ENCODE measurements around the gene HOXA11.

Gene HOXA11

GRCh38 chr7:27145165-27145913, 39.7 kb downstream of the HOXA11 start:
- TF ChIP-seq FOXP2 (optimal IDR thresholded peaks at IDR 0.05; ENCODE audit: borderline replicate concordance, extremely low read depth, extremely low read length, insufficient read depth) (no peak), POLR2AphosphoS5 (IDR thresholded peaks at IDR 0.05; ENCODE audit: low read depth, low read length) (no peak), TAF1 (IDR thresholded peaks at IDR 0.05; ENCODE audit: borderline replicate concordance, insufficient read depth, low read length) (no peak)

- no peak for TF ChIP-seq SIN3A (IDR thresholded peaks at IDR 0.05; ENCODE audit: borderline replicate concordance, insufficient read depth, low read length)
- no peak for TF ChIP-seq POLR2AphosphoS5 (IDR thresholded peaks at IDR 0.05; ENCODE audit: low read depth, low read length)
- TF ChIP-seq FOXP2 (optimal IDR thresholded peaks at IDR 0.05; ENCODE audit: borderline replicate concordance, extremely low read depth, extremely low read length, insufficient read depth) = no peak
- TF ChIP-seq TAF1 (IDR thresholded peaks at IDR 0.05; ENCODE audit: borderline replicate concordance, insufficient read depth, low read length) = no peak
- TF ChIP-seq REST (IDR thresholded peaks at IDR 0.05; ENCODE audit: insufficient read depth in 1 of 2, low read depth in 2 of 2, low read length in 2 of 2) = no peak
Measured at GRCh38 chr7:27144781-27145164, 40.3 kb downstream of the HOXA11 start.

GRCh38 chr7:27143950-27144780, 40.9 kb downstream of the HOXA11 start:
- no peak for TF ChIP-seq REST (IDR thresholded peaks at IDR 0.05; ENCODE audit: insufficient read depth in 1 of 2, low read depth in 2 of 2, low read length in 2 of 2)
- no peak for TF ChIP-seq TAF1 (IDR thresholded peaks at IDR 0.05; ENCODE audit: borderline replicate concordance, insufficient read depth, low read length)
- TF ChIP-seq FOXP2 (optimal IDR thresholded peaks at IDR 0.05; ENCODE audit: borderline replicate concordance, extremely low read depth, extremely low read length, insufficient read depth) = no peak
- TF ChIP-seq SIN3A (IDR thresholded peaks at IDR 0.05; ENCODE audit: borderline replicate concordance, insufficient read depth, low read length) = no peak

GRCh38 chr7:27143023-27143949, 41.7 kb downstream of the HOXA11 start, which contains the start of gene HOXA5:
Gene HOXA5 (minus strand): TSS chr7:27143681. CDS start chr7:27143607, 74 bp downstream.
- TF ChIP-seq REST (IDR thresholded peaks at IDR 0.05; ENCODE audit: insufficient read depth in 1 of 2, low read depth in 2 of 2, low read length in 2 of 2) (no peak), TAF1 (IDR thresholded peaks at IDR 0.05; ENCODE audit: borderline replicate concordance, insufficient read depth, low read length) (no peak), SIN3A (IDR thresholded peaks at IDR 0.05; ENCODE audit: borderline replicate concordance, insufficient read depth, low read length) (no peak), FOXP2 (optimal IDR thresholded peaks at IDR 0.05; ENCODE audit: borderline replicate concordance, extremely low read depth, extremely low read length, insufficient read depth) (no peak), POLR2AphosphoS5 (IDR thresholded peaks at IDR 0.05; ENCODE audit: low read depth, low read length) (no peak)

GRCh38 chr7:27142580-27143022, 42.4 kb downstream of the HOXA11 start:
- no peak for TF ChIP-seq REST (IDR thresholded peaks at IDR 0.05; ENCODE audit: insufficient read depth in 1 of 2, low read depth in 2 of 2, low read length in 2 of 2)
- no peak for TF ChIP-seq SIN3A (IDR thresholded peaks at IDR 0.05; ENCODE audit: borderline replicate concordance, insufficient read depth, low read length)
- TF ChIP-seq FOXP2 (optimal IDR thresholded peaks at IDR 0.05; ENCODE audit: borderline replicate concordance, extremely low read depth, extremely low read length, insufficient read depth) = no peak
- TF ChIP-seq TAF1 (IDR thresholded peaks at IDR 0.05; ENCODE audit: borderline replicate concordance, insufficient read depth, low read length) = no peak
- no peak for TF ChIP-seq POLR2AphosphoS5 (IDR thresholded peaks at IDR 0.05; ENCODE audit: low read depth, low read length)

Measured in PFSK-1 (cell line).